Ramos (cell line): Measurements from ENCODE around the gene POLR2J.

Source experiments
- in situ Hi-C: fragments of 300-500 bp; cut with MboI; formaldehyde crosslinking; loops from one replicate; pipeline ENCODE4 v1.14.3; 2022; ENCODE audit warnings: low sequenced_read_pairs; ENCODE audit not compliant: unreplicated experiment

The POLR2J gene

DNA sequence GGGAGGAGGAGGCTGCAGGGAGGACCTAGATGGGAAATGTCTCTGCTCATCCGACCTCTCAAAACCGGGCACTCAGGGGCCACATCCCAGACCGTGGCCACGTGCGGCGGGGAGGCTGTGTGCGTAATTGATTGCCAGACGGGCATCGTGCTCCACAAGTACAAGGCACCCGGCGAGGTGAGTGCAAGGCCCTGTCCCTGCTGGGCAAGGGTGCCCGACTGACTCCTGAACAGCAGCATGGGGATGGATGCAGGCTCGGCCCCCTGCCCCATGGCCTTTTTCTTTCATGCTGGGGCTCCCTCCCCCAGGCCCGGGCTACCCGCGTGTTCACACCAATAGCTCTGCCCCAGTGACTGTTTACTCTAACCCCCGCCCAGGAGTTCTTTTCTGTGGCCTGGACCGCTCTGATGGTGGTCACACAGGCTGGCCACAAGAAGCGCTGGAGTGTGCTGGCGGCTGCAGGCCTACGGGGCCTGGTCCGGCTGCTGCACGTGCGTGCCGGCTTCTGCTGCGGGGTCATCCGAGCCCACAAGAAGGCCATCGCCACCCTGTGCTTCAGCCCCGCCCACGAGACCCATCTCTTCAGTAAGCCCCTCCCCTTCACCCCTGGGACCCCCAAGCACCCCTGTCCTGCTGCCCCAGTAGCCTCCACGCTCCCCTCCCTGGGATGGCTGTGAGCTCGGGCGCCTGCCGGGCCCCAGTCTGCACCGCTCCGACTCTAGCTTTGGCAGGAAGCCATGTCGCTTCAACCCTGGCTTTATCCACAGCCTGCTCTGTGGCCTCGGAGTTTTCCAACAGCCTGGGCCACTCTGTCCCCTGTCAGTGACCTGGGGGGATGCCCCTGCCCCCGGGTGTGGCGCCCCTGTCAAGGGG lies 10.0 kb downstream of the POLR2J start:
- in situ Hi-C loops, result loop anchor here (25.0 kb wide), 2 partner anchors 269 to 1606 kb away; partner anchors contain the start of genes FAM185A, SLC12A9 and TRIP6

DNA sequence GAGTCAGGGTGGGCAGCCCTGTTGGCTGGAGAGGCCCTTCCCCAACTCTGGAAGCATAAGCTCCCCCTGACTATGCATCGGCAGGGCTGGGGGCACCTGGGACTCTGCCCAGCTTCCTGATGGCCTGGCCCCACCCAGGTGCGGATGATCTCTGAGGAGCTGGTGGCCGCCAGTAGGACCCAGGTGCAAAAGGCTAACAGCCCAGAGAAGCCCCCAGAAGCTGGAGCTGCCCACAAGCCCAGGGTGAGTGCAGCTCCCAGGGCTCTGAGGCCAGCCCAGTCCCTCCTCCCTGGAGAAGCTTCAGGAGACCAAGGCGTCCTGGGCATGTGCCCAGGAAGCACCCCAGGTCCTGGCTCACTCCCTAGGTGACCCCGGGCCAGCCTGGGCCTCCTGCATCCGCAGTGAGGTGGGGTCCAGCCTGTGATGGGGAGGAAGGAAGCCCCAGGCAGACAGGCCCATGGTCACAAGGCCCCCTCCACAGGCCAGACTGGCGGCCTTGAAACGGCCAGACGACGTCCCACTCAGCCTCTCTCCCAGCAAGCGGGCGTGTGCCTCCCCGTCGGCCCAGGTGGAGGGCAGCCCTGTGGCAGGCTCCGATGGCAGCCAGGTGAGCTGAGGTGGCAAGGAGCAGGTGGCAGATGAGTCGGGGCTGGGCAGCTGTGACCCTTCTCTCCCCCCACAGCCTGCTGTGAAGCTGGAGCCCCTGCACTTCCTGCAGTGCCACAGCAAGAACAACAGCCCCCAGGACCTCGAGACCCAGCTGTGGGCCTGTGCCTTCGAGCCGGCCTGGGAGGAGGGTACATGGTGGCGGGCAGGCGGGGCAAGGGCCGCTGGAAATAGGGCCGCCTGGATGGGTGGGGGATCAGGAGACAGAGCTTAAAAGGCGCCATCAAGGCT lies 10.9 kb downstream of the POLR2J start:
- in situ Hi-C loops, result loop anchor here (25.0 kb wide), 2 partner anchors 269 to 1606 kb away; partner anchors contain the start of genes FAM185A, SLC12A9 and TRIP6

DNA sequence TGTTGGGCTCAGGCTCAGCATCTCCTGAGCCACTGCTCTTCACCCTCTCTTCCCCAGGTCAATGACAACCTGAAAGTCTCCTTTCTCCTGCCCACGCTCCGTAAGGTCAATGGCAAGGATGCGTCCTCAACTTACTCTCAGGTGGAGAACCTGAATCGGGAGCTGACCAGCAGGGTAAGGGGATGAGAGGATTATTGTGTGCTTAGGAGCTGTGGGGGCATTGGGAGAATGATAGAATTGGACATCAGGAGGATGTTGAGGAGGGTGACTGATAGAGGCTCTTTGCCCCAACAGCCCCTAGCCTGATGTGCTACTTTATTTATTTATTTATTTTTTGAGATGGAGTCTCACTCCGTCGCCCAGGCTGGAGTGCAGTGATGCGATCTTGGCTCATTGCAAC lies 12.6 kb downstream of the POLR2J start:
- in situ Hi-C loops, result loop anchor here (25.0 kb wide), 2 partner anchors 271 to 1604 kb away; partner anchors contain the start of genes FAM185A, SLC12A9 and TRIP6

DNA sequence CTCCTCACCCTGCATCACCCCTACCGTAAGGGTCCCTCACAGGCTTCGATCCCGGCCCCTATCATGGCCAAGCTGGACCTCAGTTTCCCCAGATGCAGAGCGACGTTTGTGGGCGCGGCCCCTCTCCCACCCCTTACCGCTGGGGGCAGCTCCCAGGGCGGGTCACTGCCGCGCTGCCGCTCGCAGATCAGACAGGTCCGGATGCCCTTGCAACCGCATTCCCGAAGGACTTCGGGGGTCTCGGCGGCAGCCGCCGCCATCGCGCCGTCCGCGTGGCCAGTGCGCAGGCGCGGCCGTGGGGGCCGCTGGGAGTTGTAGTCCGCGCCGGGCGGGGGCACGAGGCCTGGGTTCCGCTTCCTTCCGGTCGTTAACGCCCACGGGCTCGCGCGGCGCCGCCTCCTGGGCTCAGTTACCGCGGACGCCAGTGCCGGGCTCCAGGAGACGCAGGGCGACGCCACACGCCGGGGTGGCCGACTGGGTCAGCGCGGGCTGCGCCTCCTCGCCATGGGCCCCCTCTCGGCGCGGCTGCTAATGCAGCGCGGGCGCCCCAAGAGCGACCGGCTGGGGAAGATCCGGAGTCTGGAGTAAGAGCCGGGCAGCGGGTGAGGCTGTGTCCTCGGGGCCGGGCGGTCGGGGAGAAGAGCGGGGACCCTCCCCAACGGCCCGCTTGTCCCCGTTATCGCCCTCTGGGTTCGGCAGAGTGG lies 14.0 kb downstream of the POLR2J start, which contains the start of the genes ALKBH4 and LRWD1:
ALKBH4 (minus strand) TSS at position 287 of the 704 bp plus-strand sequence; CDS start at position 260, 27 bp downstream.
LRWD1 (plus strand) TSS at position 408 of the 704 bp plus-strand sequence; CDS start at position 505, 97 bp downstream.
- in situ Hi-C loops, result loop anchor here (25.0 kb wide), 2 partner anchors 273 to 1602 kb away; partner anchors contain the start of genes FAM185A, SLC12A9 and TRIP6

DNA sequence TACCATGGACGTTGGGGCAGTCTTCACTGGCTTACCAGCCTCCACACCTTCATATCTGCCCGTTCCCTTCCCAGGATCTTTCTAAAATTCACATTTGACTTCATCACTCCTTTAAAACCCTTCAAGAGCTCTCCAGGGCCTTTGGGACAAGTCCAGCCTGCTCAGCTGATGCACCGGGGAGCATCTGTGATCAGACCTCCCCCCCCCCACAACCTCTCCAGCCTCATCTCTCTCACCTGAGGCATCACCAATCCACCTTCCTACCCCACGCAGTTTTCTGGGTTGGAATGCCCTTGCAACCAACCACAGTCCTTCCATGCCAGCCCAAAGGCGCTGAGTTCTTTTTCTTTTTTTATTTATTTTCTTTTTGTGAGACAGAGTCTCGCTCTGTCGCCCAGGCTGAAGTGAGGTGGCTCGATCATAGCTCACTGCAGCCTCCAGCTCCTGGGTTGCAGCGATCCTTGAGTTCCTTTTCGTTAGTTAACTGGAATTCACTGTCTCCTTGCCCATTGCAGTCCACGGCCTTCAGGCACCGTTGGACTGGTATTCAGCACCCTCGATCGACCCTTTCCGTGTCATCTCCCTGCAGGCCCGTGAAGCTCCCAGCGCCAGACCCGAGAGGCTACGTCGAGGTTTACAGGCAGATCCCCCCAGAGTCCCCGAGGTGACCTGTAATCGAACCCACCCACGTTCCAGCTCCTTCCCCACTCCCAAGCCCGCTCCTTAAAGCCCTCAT lies 14.7 kb downstream of the POLR2J start:
- in situ Hi-C loops, result loop anchor here (25.0 kb wide), 2 partner anchors 273 to 1602 kb away; partner anchors contain the start of genes FAM185A, SLC12A9 and TRIP6

DNA sequence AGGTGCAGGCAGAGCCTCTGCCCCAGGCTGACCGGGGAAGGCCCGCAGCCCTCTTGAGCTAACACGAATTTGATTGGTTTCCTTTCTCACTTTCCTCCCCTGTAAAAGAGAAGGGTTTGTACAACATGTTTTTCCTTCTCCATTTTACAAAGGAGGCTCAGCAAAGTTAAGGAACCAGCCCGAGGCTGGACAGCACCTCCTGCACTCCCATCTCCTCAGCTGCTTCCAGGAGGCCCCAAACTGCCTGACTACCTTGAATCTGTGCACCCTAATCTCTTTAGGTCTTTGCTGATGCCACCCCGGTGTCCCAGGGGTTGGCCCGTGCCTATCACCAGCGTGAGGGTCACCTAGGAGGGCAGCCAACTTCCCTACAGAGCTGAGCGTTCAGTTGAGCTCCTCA lies 18.3 kb downstream of the POLR2J start:
- in situ Hi-C loops, result loop anchor here (25.0 kb wide), 2 partner anchors 277 to 1598 kb away; partner anchors contain the start of genes FAM185A, SLC12A9 and TRIP6

DNA sequence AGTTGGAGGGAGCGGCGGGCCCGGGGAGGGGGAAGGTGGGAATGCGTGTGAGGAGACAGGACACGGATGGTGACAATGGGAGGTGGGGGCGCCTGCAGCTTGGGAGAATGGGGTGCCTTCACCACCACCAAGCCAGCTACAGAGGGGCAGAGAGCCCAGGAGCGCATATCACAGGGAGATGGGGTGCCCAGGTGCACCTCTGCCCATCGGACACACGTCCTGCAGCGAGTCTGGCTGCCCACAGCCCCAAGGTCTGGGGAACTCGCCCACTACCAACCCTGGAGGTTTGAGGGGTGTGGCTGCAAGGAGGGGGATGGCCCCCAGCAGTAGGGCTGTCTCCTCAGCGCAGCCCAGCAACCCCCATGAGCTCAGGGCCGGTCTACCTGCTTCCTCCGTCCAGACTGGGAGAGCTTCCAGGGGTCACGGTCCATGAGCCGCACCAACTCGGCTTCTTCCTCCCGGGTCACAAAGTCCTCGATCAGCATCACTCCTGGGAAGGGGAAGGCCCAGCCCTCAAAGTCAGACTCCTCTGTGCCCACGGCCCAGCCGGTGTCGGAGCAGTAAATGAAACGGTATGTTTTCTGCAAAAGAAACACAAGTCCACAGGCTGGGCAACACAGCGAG lies 19.4 kb downstream of the POLR2J start:
- in situ Hi-C loops, result loop anchor here (25.0 kb wide), 2 partner anchors 278 to 1597 kb away; partner anchors contain the start of genes FAM185A, SLC12A9 and TRIP6

DNA sequence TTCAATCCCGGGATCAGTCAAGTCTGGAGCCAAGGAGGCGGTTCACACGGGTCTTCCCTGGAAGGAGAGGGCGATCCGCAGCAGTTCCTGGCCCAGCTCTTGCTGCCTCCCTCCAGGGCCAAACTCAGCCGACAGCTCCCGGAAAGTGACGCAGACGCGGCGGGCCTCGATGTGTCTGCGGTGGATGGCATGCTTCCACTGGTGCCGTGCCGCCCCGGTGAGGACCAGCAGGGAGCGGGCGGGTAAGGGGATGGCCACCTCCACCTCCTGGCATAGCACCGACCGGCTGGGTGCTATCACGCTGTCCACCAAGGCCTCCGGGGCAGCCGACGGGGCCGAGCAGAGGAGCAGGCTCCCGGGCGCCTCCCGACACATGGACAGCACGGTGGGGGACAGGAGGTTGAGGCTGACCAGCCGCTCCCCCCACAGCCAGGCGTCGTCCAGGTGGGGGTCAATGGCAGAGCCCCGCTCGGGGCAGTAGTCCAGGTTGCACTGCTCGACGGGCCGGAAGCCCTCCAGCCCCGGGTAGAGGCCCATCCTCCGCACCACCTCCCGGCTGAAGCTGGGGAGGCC lies 21.3 kb downstream of the POLR2J start:
- in situ Hi-C loops, result loop anchor here (25.0 kb wide), 2 partner anchors 280 to 1595 kb away; partner anchors contain the start of genes FAM185A, SLC12A9 and TRIP6

DNA sequence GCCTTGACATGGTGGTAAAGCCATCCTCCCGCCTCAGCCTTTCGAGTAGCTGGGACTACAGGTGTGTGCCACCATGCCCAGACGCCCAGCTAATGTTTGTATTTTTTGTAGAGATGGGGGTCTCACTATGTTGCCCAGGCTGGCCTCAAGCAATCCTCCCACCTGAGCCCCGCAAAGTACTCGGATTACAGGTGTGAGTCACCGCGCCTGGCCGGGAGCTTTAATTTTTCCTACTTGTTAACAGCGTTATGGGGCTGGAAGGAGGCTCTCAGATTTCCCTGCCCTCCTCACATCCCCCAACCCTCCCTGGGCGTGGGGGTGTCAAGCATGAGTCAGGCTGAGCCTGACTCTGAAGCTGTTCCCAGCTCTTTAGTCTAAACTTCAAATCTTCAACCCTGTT lies 22.4 kb downstream of the POLR2J start:
- in situ Hi-C loops, result loop anchor here (25.0 kb wide), 2 partner anchors 281 to 1594 kb away; partner anchors contain the start of genes FAM185A, SLC12A9 and TRIP6

DNA sequence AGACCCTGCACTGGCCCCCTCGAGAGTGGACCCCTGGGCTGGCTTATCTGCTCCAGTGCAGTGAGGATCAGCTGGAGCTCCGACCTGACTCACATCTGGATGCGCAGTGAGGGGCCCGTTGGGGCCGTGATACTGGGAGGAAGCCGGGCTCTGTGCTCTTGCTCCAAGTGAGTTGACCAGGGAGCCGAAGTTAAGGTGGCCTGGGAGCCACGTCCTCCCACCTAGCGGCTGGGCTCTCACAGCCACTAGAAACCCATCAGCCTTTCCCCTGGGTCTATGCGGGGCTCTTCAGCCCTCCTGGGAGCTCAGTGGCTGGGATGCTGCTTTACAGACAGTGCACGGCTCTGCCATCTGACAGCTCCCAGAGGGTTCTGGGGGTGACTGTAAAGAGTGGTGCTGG lies 23.1 kb downstream of the POLR2J start:
- in situ Hi-C loops, result loop anchor here (25.0 kb wide), 2 partner anchors 282 to 1593 kb away; partner anchors contain the start of genes FAM185A, SLC12A9 and TRIP6

DNA sequence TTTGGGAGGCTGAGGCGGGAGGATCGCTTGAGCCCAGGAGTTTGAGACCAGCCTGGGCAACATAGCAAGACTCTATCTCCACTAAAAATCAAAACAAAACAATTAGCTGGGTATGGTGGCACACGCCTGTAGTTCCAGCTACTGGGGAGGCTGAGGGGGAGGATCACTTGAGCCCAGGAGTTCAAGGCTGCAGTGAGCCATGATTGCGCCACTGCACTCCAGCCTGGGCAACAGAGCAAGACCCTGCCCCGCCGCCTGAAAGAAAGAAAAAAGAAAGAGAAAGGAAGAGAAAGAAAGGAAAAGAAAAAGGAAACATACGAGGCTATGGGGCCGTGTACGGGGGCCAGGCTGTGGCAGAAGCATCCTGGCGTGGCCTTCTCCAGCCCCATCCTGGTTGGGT lies 23.8 kb downstream of the POLR2J start:
- in situ Hi-C loops, result loop anchor here (25.0 kb wide), 2 partner anchors 282 to 1593 kb away; partner anchors contain the start of genes FAM185A, SLC12A9 and TRIP6

DNA sequence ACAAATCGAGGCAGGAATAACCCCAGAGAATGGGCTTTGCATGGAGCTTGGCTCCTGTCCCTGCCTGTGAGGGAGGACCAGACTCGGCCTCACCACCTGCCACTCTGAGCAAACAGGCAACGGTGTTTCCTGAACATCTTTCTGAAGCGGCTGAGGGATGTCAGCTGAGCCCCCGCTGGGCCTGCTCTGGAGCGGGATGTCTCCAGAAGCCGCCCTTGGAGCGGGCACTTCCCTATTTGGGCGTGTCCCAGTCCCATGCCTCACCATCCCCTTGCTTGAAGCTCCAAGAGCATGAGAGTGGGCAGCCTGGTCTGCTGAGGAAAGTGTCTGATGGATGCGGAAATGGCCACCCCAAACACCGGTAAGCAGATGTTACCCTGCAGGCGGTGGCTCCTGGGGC lies 24.3 kb downstream of the POLR2J start:
- in situ Hi-C loops, result loop anchor here (25.0 kb wide), 2 partner anchors 283 to 1592 kb away; partner anchors contain the start of genes FAM185A, SLC12A9 and TRIP6

DNA sequence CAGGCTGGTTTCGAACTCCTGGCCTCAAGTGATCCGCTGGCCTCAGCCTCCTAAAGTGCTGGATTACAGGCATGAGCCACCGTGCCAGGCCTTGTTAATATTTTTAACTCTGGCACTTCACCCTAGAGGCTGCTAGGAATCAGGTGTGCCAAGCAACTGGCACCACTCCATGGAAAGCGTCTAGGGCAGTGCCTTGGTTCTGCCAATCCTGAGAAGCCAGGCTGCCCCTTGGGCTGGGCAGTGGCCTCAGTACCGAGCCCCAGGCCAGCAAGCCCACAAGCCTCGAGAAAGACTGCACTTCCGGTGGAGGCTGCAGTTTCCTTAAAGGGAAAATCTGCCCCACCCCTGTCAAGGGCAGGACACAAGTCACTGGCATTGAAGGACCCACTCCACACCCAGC lies 25.4 kb downstream of the POLR2J start:
- in situ Hi-C loops, result loop anchor here (25.0 kb wide), 2 partner anchors 284 to 1591 kb away; partner anchors contain the start of genes FAM185A, SLC12A9 and TRIP6

DNA sequence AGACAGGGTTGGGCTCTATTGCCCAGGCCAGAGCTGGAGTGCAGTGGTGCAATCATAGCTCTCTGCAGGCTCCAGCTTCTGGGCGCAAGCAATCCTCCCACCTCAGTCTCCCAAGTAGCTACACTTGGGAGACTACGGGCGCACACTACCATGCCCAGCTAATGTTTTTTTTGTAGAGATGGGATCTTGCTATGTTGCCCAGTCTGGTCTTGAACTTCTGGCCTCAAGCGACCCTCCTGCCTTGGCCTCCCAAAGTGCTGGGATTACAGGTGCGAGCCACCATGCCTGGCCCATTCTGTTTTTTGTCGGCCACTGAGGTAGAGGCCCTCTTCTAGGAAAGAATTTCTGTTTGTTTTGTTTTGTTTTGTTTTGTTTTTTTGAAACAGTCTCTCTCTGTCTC lies 26.3 kb downstream of the POLR2J start:
- in situ Hi-C loops, result loop anchor here (25.0 kb wide), 2 partner anchors 285 to 1590 kb away; partner anchors contain the start of genes FAM185A, SLC12A9 and TRIP6

DNA sequence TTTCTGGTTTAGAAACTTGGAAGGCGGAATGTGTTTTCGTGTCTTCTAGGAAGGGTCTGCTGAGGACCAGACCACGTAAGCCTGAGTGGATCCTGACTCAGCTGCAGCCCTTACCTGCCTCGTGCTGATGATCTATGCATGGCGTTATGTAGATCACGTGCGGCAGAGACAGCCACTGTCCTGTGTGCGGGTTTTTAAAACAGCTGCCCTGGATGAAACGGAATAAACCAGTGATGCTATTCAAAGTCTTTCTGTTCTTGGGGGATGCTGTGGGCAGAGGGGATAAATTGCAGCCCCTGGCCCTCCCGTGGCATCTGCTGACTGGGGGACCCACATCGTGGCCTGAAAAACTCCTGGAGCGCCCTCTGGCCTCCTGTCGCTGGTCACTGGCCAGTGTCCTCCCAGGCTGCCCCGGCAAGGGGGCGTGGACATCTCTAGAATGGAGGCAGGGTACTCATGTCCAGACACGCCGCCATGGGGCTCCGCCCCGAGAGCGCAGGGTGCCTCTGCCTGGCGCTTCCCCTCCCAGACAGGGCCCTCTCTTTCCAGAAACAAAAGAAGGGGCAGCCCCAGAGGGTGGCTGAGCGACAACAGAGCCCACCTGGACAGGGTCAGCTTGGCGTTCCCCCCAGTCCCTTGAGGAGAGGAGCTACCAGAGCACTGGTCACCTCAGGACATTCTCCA lies 27.2 kb downstream of the POLR2J start:
- in situ Hi-C loops, result loop anchor here (25.0 kb wide), 2 partner anchors 286 to 1589 kb away; partner anchors contain the start of genes FAM185A, SLC12A9 and TRIP6

DNA sequence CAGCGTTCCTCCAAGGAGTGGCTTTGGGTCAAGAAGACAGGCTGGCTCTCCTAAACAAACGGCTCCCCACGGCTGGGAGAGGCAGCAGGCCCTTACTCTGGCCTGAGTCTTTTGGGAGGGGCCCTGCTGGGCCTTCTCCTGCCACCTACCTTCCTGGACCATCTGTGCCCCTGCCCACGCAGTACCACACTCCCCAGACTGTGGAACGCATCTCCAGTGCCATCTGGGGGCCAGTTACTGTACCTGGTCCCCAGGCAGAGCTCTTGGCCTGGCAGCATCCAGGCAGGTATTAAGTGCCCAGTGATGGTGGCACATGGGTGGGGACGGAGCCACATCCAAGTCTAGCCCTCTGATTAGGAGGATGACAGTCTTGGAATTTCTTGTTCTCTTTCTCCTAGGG lies 28.5 kb downstream of the POLR2J start:
- in situ Hi-C loops, result loop anchor here (25.0 kb wide), 2 partner anchors 287 to 1588 kb away; partner anchors contain the start of genes FAM185A, SLC12A9 and TRIP6
